ENCODE results near the gene DHRS1.

- TF ChIP-seq CTCF (optimal IDR thresholded peaks at IDR 0.05 in 1 of 3, IDR thresholded peaks at IDR 0.05 in 1 of 3, conservative IDR thresholded peaks at IDR 0.05 in 1 of 3; ENCODE audit: extremely low read depth in 1 of 3, insufficient read depth in 2 of 3, low read length in 3 of 3) (no peak), EZH2 (IDR thresholded peaks at IDR 0.05; ENCODE audit: low read length) (no peak)
Observed at GRCh38 chr14:24255438-24255837, 44.1 kb downstream of the DHRS1 start.

All from keratinocyte (primary cell).